Fibroblast of lung (primary cell): Measurements from ENCODE around the gene DRGX. TPM values are rescaled to one million over a fixed set of nuclear protein-coding genes. Genes with fewer than 3 reads are reported as not detected.

ENCODE experiments used
- DNase-seq, 2 donors: peaks; one replicate each; pipeline versions ENCODE4 v3.0.0 to v3.0.0-alpha.2; 2010; ENCODE audit warnings: low read depth in 2 of 2
- H2AFZ ChIP-seq: 2 replicates; pipeline ENCODE4 v1.5.1; 2012; ENCODE audit warnings: low read length, control low read depth, inconsistent platforms
- H3K27ac ChIP-seq: 2 replicates; pipeline ENCODE4 v1.5.1; 2011; ENCODE audit warnings: low read length, control low read depth; ENCODE audit not compliant: insufficient read depth
- H3K27me3 ChIP-seq: 2 replicates; pipeline ENCODE4 v1.5.1; 2011; ENCODE audit warnings: mild to moderate bottlenecking, low read length; ENCODE audit not compliant: control insufficient read depth, insufficient read depth
- H3K36me3 ChIP-seq: 2 replicates; pipeline ENCODE4 v1.5.1; 2011; ENCODE audit warnings: low read length; ENCODE audit not compliant: control insufficient read depth, insufficient read depth
- H3K4me1 ChIP-seq: 2 replicates; pipeline ENCODE4 v1.5.1; 2011; ENCODE audit warnings: low read length; ENCODE audit not compliant: control insufficient read depth, insufficient read depth; ENCODE audit errors: extremely low read depth
- H3K4me2 ChIP-seq: 2 replicates; pipeline ENCODE4 v1.5.1; 2011; ENCODE audit warnings: low read length, control low read depth; ENCODE audit not compliant: insufficient read depth; ENCODE audit errors: extremely low read depth
- H3K4me3 ChIP-seq, 4 experiments: fragments of 200-600 bp in 1 of 4; sonication (generic) in 1 of 4; replicated peaks in 1 of 4; 2 replicates each; pipeline ENCODE4 v1.5.1; 2011 to 2016; ENCODE audit warnings: low read length in 4 of 4, low read depth in 3 of 4, mild to moderate bottlenecking in 3 of 4, control low read depth in 2 of 4, inconsistent platforms in 1 of 4, mixed read lengths in 1 of 4; ENCODE audit not compliant: insufficient read depth in 1 of 4; ENCODE audit errors: control extremely low read depth in 1 of 4
- H3K79me2 ChIP-seq: 2 replicates; pipeline ENCODE4 v1.5.1; 2012; ENCODE audit warnings: mild to moderate bottlenecking, low read length, inconsistent platforms; ENCODE audit not compliant: control insufficient read depth, insufficient read depth
- H3K9ac ChIP-seq: 2 replicates; pipeline ENCODE4 v1.5.1; 2011; ENCODE audit warnings: mild to moderate bottlenecking, low read length, control low read depth; ENCODE audit not compliant: insufficient read depth
- H3K9me3 ChIP-seq: 2 replicates; pipeline ENCODE4 v1.5.1; 2012; ENCODE audit warnings: low read depth, low read length; ENCODE audit not compliant: control insufficient read depth, insufficient read depth
- H4K20me1 ChIP-seq: 2 replicates; pipeline ENCODE4 v1.5.1; 2011; ENCODE audit warnings: low read length; ENCODE audit not compliant: control insufficient read depth, insufficient read depth; ENCODE audit errors: extremely low read depth
- CTCF ChIP-seq, 2 donors: IDR thresholded peaks in 1 of 2; conservative IDR thresholded peaks in 1 of 2; 1 replicate in 1 of 2; 2 replicates in 1 of 2; pipeline ENCODE4 v1.5.1; 2011 to 2012; ENCODE audit warnings: low read length in 2 of 2, control low read depth in 1 of 2, inconsistent platforms in 1 of 2, low read depth in 1 of 2, mild to moderate bottlenecking in 1 of 2
- EZH2 ChIP-seq: IDR thresholded peaks from 2 replicates; pipeline ENCODE4 v1.5.1; 2012; ENCODE audit warnings: low read length, control low read depth, mild to moderate bottlenecking; ENCODE audit errors: missing control alignments
- polyA plus RNA-seq, 2 donors: library from polyadenylated mRNA; depleted of rRNA in 1 of 2; stranded (reverse) in 1 of 2; unstranded in 1 of 2; fragments of >200 nt; gene quantifications; 2 replicates each; pipeline ENCODE4 v1.2.1, GENCODE V29; 2011 to 2012; ENCODE audit warnings: missing spikeins in 1 of 2
- total RNA-seq: library from RNA; depleted of rRNA; stranded (reverse); fragments of >200 nt; gene quantifications from 2 replicates; pipeline ENCODE4 v1.2.1, GENCODE V29; 2014

DRGX gene
- total and polyA plus RNA-seq, 2 donors (not counting 1 experiment from before 2014, with no cell fraction given): 0.11 TPM; not detected in 1

GRCh38 chr10:49351669-49352068, 44.2 kb downstream of the DRGX start:
- H3K36me3 ChIP-seq: no peaks in the 10 kb centered on the region
- no peaks in the 10 kb centered on the region for H3K9me3 ChIP-seq
- no peak overlapping the region for H3K4me2 ChIP-seq
- no peak overlapping the region for H3K9ac ChIP-seq
- no peaks in the 10 kb centered on the region for H3K4me1 ChIP-seq
- DNase-seq: no peak
- H3K4me3 ChIP-seq: no peak overlapping the region
- H4K20me1 ChIP-seq: peaks cover 3% of the 10 kb centered on the region
- H3K27ac ChIP-seq: no peak overlapping the region
- H3K27me3 ChIP-seq: no peaks in the 10 kb centered on the region
- TF ChIP-seq EZH2 (no peak), CTCF (conservative IDR thresholded peaks at IDR 0.05 in 1 of 2, IDR thresholded peaks at IDR 0.05 in 1 of 2; ENCODE audit: low read depth in 1 of 2, low read length in 2 of 2) (no peak)
- H2AFZ ChIP-seq: no peak overlapping the region
- no peaks in the 10 kb centered on the region for H3K79me2 ChIP-seq

- Histone ChIP-seq H3K36me3 (no peaks in the 10 kb centered on the region), H3K4me2 (no peak overlapping the region), H2AFZ (no peak overlapping the region), H4K20me1 (peaks cover 3% of the 10 kb centered on the region), H3K9ac (no peak overlapping the region), H3K27ac (no peak overlapping the region), H3K79me2 (no peaks in the 10 kb centered on the region), H3K9me3 (no peaks in the 10 kb centered on the region), H3K27me3 (no peaks in the 10 kb centered on the region), H3K4me3 (no peak overlapping the region), H3K4me1 (no peaks in the 10 kb centered on the region)
- no peak for DNase-seq
- TF ChIP-seq CTCF (conservative IDR thresholded peaks at IDR 0.05 in 1 of 2, IDR thresholded peaks at IDR 0.05 in 1 of 2; ENCODE audit: low read depth in 1 of 2, low read length in 2 of 2) (no peak), EZH2 (no peak)
These were observed 44.9 kb downstream of the DRGX start for GRCh38 chr10:49350846-49351532.

GRCh38 chr10:49350138-49350537, 45.8 kb downstream of the DRGX start:
- no peaks in the 10 kb centered on the region for H3K79me2 ChIP-seq
- no peak for TF ChIP-seq CTCF (conservative IDR thresholded peaks at IDR 0.05 in 1 of 2, IDR thresholded peaks at IDR 0.05 in 1 of 2; ENCODE audit: low read depth in 1 of 2, low read length in 2 of 2)
- no peak for TF ChIP-seq EZH2
- peaks cover 3% of the 10 kb centered on the region for H4K20me1 ChIP-seq
- H3K4me2 ChIP-seq: no peak overlapping the region
- H3K9ac ChIP-seq: no peak overlapping the region
- H3K9me3 ChIP-seq: no peaks in the 10 kb centered on the region
- H3K4me3 ChIP-seq: no peak overlapping the region
- no peak for DNase-seq
- no peak overlapping the region for H2AFZ ChIP-seq
- H3K36me3 ChIP-seq: no peaks in the 10 kb centered on the region
- H3K27ac ChIP-seq: no peak overlapping the region
- H3K4me1 ChIP-seq: no peaks in the 10 kb centered on the region
- no peaks in the 10 kb centered on the region for H3K27me3 ChIP-seq
